T-helper 2 cell treated with Interferon-gamma antibody and Interleukin-4, amounts not matched to agents 100 ng/mL and 5 ng/mL, for 36 hours (primary cell): Measurements from ENCODE around the gene LRRC18. TPM values are rescaled to one million over a fixed set of nuclear protein-coding genes. Genes with fewer than 3 reads are reported as not detected.

Source experiments
- intact Hi-C: fragments of 100-400 bp; cut with micrococcal nuclease; formaldehyde crosslinking; loops from one replicate; pipeline ENCODE4 v1.15.1; 2023
- total RNA-seq: library from RNA; stranded (reverse); gene quantifications from 2 replicates; pipeline ENCODE4 v1.2.3, GENCODE V29; 2022

The LRRC18 gene
- total RNA-seq, 1 donor from 2014 or later, result not detected

DNA sequence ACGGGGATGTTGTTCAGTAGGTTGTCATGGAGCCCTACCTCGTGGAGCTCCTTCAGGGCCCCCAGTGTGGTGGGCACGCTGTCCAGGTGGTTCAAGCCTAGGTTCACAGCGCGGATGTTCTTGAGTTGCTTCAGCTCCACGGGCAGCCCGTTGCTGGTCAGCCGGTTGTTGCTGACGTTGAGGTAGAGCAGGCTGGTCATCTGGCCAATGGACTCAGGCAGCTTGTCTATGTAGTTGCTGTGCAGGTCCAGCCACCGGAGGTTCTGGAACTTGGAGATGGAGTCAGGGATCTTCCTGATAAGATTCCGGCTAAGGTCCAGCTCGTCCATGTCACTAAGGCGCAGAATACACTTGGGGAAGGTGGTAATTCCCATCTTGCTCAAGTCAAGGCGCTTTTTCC is 26.0 kb downstream of the LRRC18 start:
- intact Hi-C loops, result no loop called here

- intact Hi-C loops, result no loop called here
Measured at GRCh38 chr10:48910548-48910947, 29.1 kb downstream of the LRRC18 start.

DNA sequence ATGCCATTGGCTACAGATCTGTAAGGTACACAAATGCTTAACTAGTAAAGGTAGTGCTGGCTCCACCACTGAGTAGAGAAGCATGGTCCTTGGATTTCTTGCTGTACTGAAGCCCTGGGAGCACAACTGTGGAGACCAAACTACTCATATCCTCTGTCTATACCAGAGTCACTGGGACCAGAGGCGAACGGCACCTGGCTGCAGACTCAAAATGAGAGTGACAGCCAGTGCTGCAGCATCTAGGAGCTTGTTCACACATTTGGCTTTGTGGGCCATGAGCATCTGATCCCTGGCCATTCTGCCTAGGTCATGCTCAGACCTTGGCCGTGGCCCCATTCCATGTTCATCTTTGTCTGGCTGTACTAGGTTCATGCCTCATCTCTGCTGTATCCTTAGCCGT is 31.9 kb downstream of the LRRC18 start:
- intact Hi-C loops, result no loop called here

- intact Hi-C loops, result no loop called here
Measured at GRCh38 chr10:48906841-48907240, 32.8 kb downstream of the LRRC18 start.

DNA sequence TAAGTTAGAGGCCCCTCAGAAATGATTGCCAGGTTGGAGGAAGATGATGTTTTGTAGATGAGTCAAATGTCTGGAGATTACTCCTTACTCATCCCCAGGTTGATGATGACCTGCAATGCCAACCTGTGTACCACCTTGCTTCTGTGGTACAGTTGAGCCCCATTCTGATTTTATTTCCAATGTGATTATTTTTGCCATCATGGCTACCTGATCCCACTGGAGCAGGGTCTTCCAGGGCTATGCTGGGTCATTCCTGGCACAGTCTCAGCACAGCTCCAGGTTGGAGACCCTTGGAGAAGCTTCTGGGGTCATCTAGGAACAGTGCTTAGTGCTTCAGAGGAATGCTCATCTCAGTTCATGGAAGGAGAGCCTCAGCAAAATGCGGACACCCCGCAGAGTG is 34.3 kb downstream of the LRRC18 start:
- intact Hi-C loops, result no loop called here

DNA sequence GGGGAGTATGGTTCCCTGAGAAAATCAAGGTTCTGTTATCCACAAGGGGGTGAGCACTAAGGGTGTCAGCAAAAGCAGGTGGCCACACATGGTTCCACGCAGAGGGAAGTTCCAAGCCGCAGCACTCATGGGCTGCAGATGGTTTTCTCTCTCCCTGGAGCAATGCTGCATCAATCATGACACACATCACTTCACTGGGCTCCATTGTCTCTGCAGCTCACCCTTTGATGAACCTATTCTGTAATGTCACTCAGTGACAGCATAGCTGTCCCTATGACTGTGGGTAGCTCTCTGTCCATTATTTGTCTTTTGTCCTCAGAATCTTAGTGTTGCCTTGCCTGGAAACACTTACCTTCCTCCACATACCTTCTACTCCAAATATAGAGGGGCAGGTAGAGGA is 34.8 kb downstream of the LRRC18 start:
- intact Hi-C loops, result no loop called here

- intact Hi-C loops, result no loop called here
Measured at GRCh38 chr10:48903151-48903550, 36.5 kb downstream of the LRRC18 start.

DNA sequence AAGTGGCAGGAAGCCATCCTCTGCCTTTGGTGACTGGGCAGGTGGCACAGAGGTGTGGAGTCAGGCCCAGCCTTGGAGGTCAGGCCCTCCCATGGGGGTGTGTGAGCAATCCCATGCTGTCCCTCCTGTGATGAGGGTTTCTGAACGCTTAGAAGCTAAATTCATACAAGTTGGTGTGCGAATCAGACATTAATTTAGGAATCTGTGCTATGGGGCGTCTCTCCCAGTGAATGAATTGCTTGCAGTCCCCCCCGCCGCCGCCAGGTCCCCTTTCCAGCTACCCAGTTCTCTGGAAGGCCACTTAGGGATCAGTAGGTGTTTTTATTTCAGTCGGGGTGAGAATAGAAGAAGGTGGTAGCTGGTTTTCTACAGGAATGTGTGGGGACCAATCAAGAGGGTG is 37.5 kb downstream of the LRRC18 start:
- intact Hi-C loops, result no loop called here

GRCh38 chr10:48901319-48901718 is 38.3 kb downstream of the LRRC18 start:
- intact Hi-C loops, result no loop called here

DNA sequence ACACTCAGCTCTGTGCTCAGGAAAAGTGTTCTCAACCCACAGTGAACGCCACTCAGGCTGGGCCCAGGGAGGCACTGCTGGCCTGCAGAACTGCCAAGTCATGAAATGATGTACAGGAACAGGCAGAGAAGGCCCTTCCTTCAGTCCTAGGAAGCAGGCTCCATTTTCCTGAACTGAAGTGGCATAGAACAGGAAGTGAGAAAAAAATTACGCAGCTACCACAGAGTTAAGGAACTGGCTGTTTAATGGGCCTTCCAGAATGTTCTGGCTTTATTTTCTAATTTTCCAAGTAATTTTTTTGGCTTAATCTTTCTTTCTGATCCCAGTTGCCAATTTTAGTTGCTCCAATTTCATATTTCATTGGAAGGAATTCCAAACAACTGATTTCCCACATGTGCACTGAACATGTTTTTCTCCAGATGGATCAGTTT is 39.3 kb downstream of the LRRC18 start:
- intact Hi-C loops, result no loop called here

GRCh38 chr10:48899781-48900180 is 39.9 kb downstream of the LRRC18 start:
- intact Hi-C loops, result no loop called here

GRCh38 chr10:48898426-48898825 is 41.2 kb downstream of the LRRC18 start:
- intact Hi-C loops, result no loop called here

DNA sequence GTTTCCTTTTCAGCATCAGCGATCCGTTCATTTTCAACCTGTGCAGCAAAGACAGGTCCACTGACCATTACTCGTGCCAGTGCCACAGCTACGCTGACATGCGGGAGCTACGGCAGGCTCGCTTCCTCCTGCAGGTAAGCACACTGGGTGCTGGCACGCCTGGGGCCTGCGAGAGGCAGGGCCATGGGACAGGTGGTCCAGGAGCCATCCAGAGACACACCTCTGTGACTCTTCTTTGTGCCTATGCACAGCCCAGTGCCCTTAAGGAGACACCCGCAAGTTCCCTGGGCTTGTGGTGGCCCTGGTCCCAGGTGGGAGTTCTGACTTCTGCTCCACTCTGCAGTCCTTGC is 42.2 kb downstream of the LRRC18 start:
- intact Hi-C loops, result no loop called here

DNA sequence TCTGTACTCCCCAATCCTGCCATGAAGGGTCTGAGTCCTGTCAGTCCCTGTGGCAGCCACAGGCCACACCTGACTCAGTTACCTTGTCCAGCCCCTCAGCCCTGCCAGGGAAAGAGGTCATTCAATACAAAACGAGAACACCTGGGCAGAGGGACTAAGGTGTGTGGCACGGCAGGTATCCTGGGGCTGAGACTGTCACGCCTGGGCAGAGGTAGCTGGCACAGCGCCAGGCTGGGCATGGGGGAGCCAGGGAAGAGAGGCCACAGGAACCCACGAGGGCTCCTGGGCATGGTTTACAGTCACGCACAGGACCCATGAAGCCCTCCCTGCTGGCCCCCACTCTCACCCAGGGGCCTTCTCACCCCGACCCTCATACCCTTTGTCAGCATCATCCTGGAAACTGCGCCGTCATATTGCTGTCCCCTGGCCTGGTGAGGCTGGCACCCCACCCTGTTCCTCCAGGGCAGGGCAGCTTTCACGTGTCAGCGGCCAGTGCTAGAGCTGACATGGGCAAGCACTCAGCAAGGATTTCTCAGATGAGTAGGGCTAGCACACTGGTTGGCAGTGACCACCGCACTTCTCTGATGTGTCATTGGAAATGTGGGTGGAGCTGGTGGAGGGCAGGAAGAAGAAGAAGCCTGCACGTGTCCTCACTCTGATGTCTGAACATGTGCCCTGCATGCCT is 42.7 kb downstream of the LRRC18 start:
- intact Hi-C loops, result no loop called here

GRCh38 chr10:48895803-48896195 is 43.8 kb downstream of the LRRC18 start:
- intact Hi-C loops, result no loop called here

- intact Hi-C loops, result no loop called here
Measured at GRCh38 chr10:48894911-48895802, 44.5 kb downstream of the LRRC18 start.

GRCh38 chr10:48890888-48891850 is 48.5 kb downstream of the LRRC18 start:
- intact Hi-C loops, result no loop called here

- intact Hi-C loops, result no loop called here
Measured at GRCh38 chr10:48887982-48888381, 51.7 kb downstream of the LRRC18 start.

- intact Hi-C loops, result no loop called here
Measured at GRCh38 chr10:48885376-48885775, 54.3 kb downstream of the LRRC18 start.

DNA sequence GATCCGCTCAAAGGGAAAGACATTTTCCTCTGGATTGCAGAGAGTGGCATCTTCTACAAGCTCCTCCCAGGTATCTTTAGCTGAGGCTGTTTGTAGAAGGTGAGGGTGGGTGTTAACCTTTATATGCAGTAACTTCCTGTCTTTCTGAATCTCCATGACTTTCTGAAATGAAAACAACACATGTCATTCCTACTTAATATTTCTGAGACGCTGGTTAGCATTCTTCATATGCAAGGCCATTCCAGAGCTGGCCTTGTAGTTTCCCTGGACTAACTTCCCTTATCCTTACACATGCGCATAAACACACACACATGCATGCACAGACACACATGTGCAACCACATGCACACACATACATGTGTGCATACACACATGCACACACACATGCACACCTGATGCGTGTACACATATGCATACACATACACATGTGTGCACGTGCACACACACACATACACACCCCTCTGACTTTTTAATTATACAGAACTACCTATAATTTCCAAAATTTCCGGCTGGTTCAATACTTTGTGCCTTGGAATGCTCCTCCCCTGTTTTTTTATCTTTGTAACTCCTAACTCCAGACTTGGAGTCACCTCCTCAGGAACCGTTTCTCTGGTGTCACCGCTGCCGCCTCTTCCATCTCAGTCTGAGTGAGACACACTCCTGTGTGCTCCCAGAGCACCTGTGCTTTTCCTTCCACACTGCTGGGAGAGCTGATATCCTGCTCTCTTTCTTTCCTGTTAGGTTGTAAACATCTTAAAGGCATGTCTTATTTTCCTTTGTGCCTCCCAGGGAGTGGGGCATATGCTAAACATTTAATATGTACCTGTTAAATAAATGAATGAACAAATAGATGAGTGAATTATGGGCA is 55.2 kb downstream of the LRRC18 start:
- intact Hi-C loops, result no loop called here

DNA sequence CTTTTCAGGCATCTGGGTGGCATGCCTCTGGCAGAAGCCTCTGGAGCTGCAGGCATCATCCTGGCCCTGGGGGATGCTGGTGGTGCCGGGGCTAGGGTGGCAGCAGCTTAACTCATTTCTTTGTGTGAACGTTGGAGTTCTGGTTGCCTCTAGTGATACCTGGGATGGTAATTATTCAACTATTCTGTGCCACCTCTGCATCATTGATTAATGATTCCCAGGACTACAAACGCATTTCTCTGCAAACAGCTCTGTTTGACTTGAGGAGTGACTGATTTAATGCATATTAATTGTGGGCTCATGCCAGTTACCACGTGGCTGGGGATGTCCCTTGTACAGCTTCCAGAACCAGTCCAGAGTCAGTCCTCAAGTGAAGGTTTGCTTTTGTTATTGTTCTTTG is 55.9 kb downstream of the LRRC18 start:
- intact Hi-C loops, result no loop called here
